GM19324 (cell line): ENCODE data around the gene CERS3.

ENCODE experiments used
- ATAC-seq: cut with Tn5 transposase; IDR thresholded peaks from one replicate; pipeline ENCODE4 v1.9.1; 2021; ENCODE audit warnings: mild to moderate bottlenecking, moderate library complexity; ENCODE audit not compliant: unreplicated experiment, low FRiP score

The CERS3 gene

GRCh38 chr15:100528833-100529428 lies at the start of gene CERS3:
CERS3 (minus strand) TSS chr15:100528950; CDS start chr15:100501849, 27,101 bp downstream.
- ATAC-seq, result no peak

DNA sequence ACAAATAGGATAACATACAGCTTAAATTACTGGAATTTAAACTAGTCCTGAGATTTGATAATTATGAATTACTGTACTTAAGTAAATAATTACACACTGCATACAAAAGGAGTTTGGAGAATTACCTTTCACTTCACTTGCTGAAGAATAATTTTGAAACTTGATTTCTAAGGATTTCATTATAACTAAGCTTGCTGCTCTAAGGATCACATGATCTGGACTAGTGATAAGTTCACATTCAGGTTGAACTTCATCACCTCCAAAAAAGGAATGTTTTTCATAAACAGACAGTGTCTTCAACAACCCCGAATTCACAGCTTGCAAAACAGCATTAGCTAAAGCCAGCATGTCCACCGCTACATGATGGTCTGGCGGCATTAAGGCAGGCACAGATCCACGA lies 44.8 kb upstream of the CERS3 start:
- no peak for ATAC-seq

GRCh38 chr15:100572362-100572983 lies 43.7 kb upstream of the CERS3 start:
- ATAC-seq, result no peak

DNA sequence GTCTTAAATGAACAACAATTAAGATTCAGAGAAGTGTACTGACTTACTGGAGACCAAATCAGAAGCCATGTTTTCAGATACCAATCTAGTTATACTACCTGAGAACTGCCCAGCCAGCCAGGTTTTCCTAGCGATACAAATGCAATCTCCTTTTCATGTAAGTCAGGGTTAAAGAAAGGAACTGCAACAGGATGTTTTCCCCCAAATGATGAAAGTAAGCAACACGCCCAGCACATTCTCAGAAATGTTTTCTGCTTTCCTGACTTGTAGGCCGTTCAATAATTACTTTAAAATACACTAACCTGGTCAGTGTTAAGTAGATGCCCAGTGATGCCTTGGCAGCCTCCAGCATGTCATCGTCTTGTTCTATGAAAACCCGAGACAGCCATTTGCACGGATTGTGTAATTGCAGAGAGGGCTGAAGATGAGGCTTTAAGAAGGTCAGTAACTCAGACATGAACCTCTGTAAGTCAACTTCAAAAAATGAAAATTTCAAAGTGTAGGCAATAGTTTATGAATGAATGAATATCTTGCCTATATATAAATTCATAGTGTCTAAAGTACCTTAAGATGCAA lies 42.9 kb upstream of the CERS3 start:
- no peak for ATAC-seq

DNA sequence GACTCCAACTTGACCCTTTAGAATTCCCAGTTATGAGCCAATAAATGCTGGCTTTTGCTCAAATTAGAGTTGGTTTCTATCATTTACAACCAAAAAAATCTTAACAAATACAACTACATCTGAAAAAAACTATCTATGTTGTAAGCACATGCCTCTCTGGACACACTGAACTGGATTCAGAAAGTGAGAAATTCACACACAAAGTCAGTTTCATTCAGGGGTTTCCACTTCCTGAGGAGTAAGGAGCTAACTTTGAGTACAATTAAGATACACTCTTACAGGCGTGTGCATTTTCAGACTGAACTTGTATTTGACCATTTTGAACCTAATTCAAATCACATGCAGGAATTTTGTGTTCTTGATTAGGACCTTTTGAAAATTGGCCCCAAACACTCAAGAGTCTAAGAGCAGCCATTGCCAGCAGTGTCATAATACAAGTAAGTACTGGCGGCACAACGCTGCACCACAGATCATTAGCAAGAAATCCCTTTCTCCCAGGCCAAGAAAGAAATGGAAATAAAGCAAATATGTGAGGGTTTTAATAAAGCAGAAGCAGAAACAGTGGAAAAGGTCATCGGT lies 42.1 kb upstream of the CERS3 start:
- peak; percentile 73 for ATAC-seq

- ATAC-seq, result no peak
These were observed 41.5 kb upstream of the CERS3 start for GRCh38 chr15:100570275-100570674.

DNA sequence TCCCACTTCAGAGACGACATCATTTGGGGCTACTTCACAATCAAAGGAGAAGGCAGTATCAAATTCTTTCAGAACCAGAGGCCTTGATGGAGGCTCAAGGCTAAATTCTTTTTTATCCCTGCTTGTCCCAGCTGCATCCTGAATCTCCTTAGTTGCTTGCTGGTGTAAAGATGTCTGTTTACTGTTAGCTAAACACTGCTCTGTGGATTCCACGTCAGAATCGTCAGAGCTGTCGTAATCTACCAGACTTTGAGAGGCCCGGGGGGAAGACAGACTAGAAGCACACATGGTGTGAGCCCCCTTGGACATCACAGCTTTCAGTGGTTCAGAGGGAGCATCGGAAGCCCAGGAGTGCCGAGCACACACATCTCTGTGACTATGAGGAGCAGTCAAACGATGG lies 40.6 kb upstream of the CERS3 start:
- no peak for ATAC-seq

DNA sequence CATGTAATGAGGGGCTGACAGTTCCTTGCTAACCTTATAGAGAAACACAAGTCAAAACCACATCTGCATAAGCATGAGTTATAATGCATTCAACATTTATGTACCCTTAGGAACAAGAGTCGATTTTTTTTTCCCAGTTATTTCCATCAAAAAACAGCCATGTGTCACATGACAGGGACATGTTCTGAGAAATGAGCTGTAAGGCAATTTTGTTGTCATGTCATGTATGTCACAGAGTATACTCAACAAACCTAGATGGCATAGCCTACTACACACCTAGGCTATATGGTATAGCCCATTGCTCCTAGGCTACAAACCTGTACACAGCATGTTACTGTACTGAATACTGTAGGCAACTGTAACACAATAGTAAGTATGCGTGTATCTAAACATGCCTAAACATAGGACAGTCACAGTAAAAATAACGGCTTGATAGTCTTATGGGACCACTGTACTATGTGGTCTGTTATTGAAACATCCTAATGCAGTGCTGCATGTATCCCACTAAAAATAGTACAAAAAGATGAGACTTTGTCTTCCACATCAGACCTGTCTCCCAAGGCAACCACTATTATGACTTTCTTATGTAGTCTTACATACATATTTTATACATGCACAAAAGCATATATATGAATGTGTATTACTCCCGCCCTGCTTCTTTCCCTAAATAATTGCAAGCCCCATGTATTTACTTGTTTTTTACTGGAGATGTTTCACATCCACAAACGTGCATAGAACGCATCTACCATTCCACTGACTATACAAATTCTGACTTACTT lies 38.3 kb upstream of the CERS3 start:
- ATAC-seq, result no peak

- no peak for ATAC-seq
These were observed 36.8 kb upstream of the CERS3 start for GRCh38 chr15:100565591-100565990.

DNA sequence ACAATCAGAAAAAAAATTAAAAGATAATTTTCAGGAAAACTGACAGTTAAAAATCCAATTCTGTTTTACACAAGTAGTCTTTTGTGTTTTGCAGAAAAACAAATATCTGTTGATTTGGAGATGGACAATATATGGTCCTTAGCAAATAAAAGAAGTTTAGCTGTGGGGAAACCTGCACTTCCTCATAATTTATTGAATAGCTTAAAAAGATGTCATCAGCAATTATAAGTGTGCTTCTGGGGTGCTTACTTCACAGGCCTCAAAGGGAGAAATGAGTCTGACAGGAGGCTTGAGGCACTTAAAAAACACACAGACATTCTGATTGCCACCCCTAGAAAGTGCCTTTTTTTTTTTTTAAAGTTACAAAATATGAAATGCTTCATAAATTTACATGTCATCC lies 31.6 kb upstream of the CERS3 start:
- no peak for ATAC-seq

DNA sequence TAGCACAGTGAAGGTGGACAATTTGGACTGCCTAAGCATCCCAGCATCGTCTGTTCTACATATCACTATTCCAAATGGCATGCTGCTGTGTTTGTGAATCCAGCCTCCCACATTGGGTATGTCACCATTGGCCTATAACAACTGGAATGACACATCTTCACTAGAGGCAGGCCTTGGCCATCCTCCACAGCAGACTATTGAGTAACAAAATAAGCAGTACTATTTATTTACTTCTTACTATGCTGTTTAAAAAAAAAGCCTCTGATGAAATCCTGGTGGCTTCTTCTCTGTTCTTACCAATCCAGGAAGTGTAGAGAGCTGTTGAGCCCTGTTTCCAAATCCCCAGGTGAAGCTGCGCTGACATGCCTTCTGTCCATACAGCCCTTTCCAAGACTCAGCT lies 30.6 kb upstream of the CERS3 start:
- ATAC-seq, result no peak

- no peak for ATAC-seq
These were observed 30.1 kb upstream of the CERS3 start for GRCh38 chr15:100558771-100559254.

DNA sequence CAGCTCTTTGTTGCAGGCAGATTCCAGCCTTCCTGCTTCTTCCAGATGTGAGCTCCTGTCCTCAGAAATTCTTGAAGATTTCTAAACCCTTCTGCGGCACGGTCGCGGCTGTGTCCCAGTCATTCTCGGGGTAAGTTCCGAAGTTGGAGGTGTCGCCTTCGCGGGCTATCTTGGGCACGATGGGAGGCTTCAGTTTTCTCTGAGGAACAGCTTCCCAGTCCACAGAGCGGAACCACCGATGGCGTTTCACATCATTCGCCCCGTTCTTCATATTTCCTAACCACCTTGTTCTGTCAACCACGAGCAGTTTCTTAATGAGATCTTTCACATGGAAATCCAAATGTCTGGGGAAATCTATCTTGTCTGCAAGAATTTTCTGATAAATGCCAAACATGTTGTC lies 24.7 kb upstream of the CERS3 start:
- no peak for ATAC-seq

DNA sequence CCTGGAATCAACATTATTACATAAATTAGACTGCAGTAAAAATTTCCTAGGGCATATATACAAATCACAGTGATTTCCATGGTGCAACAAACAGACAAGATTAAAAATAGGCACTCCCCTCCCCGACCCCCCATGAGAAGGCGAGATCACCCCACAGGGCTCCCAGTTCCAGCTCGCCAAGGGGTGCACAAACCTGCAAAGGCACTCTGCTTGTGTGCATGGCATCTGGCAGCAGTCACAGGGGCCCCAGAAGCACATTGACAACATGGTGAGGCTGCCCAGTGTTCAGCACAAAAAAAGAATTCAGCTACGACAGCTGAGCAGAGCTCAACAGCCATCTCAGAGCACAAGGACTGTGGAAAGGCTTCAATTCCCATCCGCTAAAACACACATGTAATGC lies 19.2 kb upstream of the CERS3 start:
- ATAC-seq, result no peak

- no peak for ATAC-seq
These were observed 16.2 kb upstream of the CERS3 start for GRCh38 chr15:100544946-100545345.

GRCh38 chr15:100544338-100544841 lies 15.6 kb upstream of the CERS3 start:
- ATAC-seq, result no peak

- no peak for ATAC-seq
These were observed 13.5 kb upstream of the CERS3 start for GRCh38 chr15:100542290-100542689.

- no peak for ATAC-seq
These were observed 8.6 kb upstream of the CERS3 start for GRCh38 chr15:100537331-100537730.

- ATAC-seq, result no peak
These were observed 8.0 kb upstream of the CERS3 start for GRCh38 chr15:100536733-100537132.

DNA sequence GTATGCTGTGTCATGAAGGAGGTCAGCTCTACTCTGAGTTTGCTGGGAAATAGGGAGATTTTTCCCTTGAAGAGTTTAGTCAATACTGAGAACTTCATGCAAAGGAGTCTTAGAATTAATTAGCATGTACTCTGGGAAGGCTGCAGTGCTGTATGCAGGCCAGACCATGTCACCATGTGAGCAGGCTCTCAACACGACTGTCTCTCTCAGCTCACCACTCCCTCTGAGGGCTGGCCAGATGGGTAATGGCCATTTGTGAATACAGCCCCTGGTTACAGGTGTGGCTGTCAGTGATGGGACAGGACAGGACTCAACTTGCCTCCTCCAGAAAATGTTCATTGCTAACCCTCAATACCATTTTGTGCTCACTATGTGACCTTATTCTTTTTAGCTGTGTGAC lies 5.1 kb upstream of the CERS3 start:
- no peak for ATAC-seq

DNA sequence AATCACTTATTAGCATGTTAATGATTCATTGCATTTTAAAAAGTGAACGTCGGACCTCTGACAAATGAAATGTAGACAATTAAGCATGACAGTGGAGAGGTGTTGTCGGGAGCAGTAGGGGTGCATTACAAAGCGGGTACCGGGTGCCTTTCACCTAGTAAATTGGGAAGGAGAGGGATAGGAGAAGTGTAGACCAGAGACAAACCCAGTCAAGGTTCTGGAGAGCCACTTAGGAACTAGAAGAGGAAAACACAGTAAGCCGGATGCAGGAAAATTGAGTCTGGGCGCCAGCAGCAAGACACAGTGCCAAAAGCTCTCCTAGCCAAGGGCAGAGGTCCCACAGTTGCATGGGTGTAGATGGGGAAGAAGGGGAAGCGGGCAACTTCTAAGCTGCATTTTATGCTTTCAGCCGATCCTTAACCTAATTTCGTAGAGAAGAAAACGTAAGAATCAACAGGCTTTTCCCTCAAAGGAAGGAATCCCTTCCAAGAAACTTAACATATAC lies 3.1 kb upstream of the CERS3 start:
- ATAC-seq, result no peak
